ENCODE results near the gene HGFAC. TPM values are rescaled to one million over a fixed set of nuclear protein-coding genes. Genes with fewer than 3 reads are reported as not detected.

The HGFAC gene
- total RNA-seq, 1 donor from 2014 or later, result not detected

DNA sequence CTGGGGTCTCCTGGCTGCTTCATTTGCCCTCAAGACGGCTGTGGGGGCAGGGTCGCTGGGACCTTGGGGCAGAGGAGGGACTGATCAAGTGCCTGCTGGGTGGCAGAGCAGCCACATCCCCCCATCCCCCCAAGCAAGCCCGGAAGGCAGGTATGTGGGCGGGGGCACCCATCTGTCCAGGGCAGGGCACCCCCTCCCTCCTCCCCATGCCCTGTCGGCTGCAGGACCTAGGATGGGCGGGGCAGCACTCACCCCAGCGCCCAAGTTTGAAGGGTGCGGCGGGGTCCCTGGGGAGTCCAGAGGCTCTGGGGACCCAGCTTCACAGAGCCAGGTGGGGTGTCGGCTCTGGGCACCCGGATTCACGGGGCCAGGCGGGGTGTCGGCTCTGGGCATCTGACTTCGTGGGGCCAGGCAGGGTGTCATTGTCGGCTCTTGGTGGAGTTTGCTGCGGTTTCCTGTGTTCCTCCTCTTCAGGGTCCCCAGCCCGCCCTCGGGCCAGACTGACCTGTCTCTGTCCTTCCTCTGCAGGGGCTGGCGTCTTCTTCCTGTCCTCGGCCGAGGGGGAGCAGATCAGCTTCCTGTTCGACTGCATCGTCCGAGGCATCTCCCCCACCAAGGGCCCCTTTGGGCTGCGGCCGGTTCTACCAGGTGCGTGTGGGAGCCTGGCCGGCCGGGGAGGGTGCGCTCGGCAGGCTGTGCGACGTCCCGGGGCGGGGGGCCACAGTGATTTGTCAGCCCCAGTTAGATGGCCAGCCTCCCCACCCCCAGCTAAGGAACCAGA lies 43.4 kb downstream of the HGFAC start:
- DNase-seq (ENCODE audit: low read depth, low spot score), result no peak

DNA sequence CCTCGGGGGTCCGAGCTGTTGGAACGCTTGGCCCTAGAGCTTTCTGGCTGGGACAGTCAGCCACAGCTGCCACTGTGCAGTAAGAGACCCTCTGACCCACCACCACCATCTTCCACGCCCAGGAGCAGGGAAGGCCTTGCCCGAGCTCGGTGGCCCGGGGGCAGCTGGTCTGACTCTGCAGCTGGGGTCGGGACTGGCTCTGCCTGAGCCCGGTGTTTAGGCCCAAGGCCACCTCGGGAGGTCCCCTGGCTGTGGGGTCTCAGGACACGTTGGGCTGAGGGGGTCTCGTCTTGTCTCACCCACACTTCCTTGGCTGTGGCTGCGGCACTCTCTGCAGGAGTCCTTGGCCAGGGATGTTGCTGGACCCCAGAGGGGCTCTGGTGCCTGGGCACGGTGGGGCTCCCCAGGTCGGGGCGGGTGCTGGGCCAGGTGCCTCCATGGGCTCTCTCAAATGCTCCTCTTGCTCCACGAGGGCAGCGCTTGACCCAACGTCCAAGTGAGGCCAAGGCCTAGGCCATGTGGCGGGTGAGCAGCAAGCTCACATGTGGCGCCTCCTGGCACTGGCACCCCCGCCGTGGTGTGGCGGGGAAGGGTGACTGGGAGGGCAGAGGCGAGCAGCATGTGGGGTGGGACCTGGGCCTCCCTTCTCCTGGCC lies 44.2 kb downstream of the HGFAC start:
- DNase-seq (ENCODE audit: low read depth, low spot score), result no peak

DNA sequence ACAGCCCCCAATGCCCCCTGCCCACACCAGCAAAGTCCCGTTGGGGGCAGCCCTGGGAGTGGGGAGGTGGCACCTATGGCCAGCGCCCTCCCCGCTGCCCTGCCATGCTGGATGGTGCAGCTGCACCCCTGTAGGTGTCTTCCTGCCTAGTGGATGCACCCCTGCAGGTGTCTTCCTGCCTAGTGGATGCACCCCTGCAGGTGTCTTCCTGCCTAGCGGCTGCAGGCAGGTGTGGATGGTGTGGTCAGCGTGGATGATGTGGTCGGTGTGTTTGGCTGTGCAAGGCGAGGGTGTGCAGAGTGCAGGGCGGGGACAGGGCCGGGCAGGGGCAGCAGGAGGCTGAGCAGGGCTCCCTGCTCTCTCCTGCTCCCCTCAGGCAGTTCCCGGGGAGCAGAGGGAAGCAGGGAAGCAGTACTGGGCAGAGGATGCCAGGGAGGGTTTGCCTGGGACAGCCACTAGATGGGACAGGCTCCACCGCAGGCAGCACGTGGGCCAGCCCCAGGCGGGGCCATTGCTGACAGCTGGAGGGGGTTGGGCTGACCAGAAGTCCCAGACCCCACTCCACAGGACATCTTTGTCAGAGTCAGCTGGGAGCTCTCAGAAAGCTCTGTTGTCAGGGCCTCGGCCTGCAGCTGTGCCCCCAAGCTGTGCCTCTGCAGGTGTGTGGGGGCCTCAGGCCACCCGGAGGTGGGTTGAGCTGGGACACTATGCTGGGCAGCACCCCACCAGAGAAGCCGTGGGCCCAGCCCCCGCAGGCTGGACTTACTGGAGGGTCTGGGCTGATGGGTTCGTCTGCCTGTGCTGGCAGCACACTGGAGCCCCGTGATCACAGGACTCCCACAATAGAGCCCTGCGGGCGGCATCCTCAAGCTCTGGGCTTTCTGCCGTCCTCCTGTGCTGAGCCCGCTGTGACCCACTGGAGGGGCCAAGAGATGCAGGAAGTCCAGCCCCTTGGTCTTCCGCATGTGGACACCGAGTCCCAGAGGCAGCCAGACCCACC lies 45.1 kb downstream of the HGFAC start:
- DNase-seq (ENCODE audit: low read depth, low spot score), result no peak

DNA sequence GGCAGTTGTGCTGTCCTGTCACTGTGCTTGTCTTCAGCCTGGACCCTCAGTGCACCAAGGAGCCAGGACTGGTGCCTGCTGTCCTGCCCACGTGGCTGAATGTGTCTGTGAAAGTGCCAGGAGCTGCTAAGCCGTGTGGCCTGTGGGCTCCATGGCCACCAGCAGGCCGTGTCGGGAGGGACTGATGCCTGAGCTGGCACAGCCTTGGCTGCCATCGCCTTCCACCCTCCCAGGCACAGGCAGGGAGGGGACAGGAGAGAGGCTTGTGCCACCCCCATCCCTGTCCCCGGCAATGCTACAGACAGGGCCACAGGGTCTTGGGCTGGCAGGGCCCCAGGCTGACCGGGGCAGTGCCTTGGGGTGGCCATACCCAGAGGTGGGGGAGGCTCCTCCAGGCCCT lies 46.1 kb downstream of the HGFAC start:
- no peak for DNase-seq (ENCODE audit: low read depth, low spot score)

DNA sequence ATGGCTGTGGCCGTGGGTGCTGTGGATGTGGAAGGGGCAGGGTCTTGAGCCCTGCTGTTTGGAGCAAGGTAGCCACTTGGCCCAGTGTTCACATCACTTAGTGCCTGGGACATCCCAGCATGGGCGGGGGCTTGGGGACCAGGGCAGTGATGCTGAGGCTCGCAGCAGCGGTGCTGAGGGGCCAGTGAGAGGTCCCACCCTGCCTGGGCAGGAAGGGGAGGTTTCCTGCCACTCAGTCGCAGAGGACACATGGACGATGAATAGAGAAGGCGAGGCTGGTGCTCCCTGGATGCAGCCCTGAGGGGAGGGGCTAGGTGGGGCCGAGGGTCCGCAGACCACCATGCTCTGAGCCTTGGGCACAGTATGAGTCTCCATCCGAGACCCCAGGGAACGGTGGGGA lies 47.1 kb downstream of the HGFAC start:
- no peak for DNase-seq (ENCODE audit: low read depth, low spot score)

DNA sequence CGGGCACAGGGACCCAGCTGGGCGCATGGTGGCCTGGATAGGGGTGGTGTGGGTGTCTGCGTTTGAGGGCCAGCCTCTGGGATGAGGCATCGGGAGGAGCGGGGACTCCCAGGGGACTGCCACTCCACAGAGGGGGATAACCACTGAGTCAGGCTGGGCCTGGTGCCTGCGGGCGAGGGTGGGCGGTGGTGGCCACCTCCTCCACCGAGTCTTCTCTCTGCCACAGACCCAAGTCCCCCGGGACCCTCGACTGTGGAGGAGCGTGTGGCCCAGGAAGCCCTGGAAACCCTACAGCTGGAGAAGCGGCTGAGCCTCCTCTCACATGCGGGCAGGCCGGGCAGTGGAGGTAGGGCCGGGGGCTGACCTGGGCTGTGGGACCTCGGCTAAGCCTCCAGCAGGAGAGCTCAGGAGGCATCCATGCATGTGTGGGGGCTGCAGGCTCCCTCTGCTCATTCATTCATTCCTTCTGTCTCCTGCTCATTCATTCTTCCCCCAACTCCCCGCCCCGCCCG lies 47.7 kb downstream of the HGFAC start:
- DNase-seq (ENCODE audit: low read depth, low spot score), result no peak

DNA sequence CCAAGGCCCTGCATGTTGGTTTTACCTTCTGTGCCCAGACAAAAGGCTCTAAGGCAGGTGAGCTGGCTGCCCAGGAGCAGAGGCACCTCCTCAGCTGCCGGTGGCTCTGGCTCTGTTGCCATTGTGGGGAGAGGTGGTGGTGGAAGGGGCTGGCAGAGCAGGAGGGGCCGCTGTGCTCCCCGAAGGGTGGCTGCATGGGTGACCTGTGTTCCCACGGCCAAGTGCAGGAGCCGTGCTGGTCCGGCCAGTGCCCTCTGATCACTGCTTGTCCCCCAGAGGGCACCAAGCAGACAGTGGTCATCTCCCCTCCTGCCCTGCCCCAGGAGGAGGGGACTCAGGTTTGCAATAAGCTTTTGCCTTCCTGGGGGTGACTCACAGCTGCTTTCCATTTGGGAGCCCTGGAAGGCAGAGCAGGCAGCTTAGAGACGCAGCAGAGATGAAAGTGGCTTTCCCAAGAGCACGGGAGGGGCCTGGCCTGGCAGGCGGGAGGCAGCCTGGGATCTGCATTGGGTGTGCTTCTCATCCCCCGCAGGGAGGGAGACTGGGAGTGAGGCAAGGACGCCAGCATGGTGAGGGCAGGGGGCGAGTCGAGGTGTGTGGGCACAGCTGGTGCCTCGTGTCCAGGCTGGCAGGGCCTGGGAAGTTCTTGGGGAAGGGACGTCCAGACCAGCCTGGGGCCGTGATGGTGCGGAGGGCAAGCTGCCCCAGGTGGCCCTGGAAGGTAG lies 50.1 kb downstream of the HGFAC start:
- no peak for DNase-seq (ENCODE audit: low read depth, low spot score)

DNA sequence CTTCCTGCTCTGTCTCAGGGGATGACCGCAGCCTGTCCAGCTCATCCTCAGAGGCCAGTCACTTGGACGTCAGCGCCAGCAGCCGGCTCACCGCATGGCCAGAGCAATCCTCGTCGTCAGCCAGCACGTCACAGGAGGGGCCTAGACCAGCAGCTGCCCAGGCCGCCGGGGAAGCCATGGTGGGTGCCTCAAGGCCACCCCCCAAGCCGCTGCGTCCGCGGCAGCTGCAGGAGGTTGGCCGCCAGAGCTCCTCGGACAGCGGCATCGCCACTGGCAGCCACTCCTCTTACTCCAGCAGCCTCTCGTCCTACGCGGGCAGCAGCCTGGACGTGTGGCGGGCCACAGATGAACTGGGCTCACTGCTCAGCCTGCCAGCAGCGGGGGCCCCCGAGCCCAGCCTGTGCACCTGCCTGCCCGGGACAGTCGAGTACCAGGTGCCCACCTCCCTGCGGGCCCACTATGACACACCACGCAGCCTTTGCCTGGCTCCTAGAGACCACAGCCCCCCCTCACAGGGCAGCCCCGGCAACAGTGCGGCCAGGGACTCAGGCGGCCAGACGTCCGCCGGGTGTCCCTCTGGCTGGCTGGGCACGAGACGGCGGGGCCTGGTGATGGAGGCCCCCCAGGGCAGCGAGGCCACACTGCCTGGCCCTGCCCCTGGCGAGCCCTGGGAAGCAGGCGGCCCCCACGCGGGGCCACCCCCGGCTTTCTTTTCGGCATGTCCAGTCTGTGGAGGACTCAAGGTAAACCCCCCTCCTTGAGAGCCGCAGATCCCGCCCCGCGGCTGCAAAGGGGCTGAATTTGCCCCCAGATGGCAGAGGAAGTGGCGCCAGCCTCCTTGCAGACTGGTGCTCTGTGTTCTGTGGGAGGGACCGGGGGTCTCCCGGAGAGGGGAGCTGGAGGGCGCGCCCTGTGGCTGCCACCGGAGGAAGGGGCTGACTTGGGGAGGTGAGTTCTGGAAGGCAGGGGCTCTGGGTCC lies 51.3 kb downstream of the HGFAC start:
- DNase-seq (ENCODE audit: low read depth, low spot score), result no peak

DNA sequence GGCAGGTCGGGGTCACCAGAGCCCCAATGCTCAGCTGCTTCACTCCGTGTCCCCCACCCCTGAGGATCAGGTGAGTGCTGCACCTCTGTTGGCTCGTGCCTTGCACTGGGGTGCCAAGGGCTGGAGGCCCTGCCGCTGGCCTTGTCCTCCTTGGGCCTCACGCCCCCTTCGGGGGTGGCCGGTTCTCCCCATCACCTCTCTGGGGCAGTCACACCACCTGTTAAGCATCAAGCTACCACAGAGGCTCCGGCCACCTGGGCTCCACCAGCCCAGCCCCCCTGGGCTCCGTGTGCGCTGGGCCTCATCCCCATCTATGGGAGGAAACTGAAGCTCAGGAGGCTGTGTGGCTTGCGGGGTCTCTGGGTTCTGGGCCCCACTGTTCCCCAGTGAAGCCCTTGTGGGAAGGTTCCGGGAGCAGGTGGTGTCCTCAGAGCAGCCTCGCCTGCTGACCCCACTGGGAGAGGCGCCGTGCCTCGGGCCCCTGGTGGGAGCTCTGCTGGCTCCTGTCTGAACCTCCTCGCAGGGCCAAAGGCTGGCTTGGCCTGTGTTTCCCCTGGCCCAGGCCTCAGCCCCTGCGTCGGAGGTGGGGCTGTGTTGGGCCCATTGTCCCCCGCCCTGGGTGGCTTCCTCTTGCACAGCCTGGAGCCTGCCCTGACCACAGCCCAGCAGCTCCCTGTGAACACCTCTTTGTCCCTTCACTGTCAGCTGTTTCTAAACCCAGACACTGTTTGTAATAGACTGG lies 52.1 kb downstream of the HGFAC start:
- DNase-seq (ENCODE audit: low read depth, low spot score), result no peak

DNA sequence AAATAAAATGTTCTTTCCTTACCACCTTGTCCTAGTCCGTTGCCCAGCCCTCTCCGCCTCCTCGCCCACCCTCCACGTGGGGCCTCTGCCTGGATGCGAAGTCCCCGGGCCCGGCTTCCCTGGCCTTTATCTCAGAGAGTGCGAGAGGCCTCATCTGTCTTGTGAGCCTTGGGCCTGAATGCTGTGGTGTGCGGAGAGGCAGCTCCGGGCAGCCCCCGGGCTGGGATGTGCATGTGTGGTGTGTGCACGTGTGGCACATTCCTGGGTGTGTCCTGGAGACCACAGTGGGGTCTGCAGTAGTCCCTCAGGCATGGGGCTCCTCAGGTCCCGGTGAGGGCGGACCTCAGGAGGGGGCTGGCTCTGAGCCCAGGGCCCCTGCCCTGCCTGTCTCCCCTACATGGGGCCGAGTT lies 52.7 kb downstream of the HGFAC start:
- no peak for DNase-seq (ENCODE audit: low read depth, low spot score)

DNA sequence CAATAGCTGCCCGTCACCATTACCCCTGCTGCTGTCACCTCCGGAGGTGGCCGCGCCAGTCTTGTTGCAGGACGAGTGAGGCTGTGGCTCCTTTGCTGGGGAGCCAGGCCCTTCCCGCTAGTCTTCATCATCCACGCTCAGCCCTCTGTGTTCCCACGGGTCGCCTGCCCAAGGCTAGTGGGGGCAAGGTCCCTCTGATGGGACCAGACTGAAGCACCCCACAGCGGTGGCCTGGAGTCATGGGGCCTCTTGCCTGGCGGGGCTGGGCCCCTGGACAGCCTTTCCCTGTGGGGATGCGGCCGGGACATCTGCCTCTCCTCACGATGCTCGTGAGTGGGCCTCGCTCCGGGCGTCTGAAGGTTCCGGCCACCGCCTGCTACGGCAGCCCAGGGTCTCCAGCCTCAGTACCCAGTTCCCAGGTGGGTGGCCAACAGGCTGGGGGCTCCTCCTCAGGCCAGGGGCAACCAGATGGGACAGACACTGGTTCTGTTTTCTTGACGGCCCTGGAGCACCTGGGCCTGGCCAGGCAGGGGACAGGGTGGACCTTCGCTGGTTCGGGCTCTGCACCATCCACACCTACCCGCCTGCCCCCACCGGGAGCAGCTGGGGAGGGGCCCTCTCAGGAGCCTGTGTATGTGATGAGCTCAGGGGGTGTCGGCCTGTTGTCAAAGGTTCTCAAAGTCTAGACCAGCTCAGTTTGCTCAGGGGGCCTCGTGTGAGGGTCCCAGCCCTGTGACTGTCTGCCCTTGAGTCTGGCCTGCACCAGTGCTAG lies 53.6 kb downstream of the HGFAC start:
- no peak for DNase-seq (ENCODE audit: low read depth, low spot score)

DNA sequence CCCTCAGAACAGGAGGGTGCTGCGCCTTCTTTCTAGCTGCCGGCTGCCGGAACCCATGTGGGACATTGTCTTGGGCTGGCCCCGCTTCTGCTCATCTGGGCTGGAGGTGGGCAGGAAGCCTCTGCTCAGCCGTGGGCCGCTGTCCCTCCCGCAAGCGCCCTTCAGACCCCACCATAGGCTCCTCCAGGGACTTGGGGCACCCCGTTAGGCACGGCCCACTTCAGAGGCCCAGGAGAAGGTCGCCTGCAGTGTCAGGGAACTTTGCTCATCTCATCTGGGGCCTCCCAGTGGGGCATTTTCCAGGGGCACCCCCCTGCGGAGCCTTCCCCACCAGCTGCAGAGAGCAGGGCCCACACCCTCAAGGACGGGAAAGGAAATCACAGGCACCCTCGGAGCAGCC lies 54.3 kb downstream of the HGFAC start:
- DNase-seq (ENCODE audit: low read depth, low spot score), result no peak

DNA sequence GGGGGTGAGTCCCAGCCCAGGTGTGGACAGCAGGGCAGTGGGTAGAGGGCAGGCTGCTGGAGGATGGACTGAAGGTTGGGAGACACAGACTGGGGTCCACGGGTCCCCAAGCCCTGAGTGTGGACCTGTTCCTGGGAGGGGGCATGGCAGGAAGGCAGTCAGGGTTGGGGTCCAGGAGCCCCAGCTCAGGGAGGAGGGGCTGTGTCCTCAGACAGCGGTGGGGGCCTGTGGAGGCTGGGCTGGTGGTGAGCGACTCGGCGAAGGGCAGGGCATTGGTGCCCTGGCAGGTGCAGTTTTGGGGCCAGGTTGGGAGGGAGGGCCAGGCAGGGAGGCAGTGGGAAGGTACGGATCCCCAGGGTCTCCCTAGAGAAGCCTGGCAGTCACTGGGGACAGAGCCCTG lies 55.3 kb downstream of the HGFAC start:
- DNase-seq (ENCODE audit: low read depth, low spot score), result no peak

DNA sequence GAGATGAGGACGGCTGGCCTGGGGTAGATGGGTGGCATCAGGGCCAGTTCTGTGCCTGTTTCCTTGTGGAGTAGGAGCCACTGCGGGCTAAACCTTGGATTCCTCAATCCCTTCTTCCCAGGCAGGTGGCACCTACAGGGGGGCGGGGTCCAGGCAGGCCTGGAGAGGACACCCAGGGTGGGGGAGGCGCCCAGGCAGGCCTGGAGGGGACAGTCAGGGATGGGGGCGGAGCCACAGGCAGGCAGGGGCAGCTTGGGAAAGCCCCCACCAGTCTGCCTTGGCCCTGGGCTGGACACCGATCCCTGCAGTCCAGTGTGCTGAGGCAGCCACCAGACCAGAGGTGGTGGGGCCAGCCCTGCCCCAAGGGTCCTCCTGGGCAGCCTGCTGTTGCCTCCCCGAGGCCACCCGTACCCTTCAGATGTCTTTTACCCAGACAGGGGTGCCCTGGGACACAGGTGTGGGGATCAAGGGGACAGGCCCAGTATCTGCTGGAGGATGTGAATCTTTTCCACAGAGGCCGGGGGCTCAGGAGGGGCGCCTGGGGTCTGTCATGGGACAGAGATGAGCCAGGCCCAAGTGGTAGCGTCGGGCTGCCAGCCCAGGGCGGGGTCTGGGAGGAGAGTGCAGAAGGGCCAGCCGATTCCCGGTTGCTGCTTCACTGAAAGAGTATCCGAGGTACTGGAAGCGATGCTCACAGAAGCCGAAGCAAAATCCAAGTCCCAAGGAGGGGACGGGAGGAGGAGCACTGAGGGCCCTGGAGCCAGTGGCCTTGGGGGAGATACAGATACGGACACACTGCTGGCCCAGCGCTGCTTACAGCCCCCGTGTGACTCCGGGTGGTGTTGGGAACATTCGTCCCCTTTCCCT lies 56.0 kb downstream of the HGFAC start:
- DNase-seq (ENCODE audit: low read depth, low spot score), result no peak

DNA sequence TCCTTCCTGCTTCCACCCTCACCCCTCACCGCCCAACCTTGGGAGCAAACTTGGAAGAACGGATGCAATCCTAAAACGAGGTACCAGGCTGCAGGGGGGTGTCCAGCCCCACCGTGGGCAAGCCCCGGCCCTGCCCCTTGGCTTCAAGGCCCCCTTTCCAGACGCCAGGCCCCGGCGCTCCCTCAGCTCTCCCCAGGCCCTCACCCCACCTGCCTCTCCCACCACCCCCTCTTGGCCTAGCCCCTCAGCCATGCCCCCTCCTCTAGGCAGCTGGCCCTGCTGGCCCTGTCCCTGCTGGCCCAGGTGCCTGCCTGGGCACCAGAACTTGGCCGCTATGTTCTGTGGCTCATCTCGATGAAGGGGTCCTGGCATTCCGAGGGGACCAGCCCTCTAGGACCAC lies 56.6 kb downstream of the HGFAC start:
- DNase-seq (ENCODE audit: low read depth, low spot score), result no peak
